GM21717 (cell line): ENCODE data around the gene HSPA4.
"Not testable (repeated sequence)": the region's sequence is repeated elsewhere in the genome, so short reads cannot be mapped to it uniquely, and the experiment has no call there.

Source experiments
- ATAC-seq: cut with Tn5 transposase; IDR thresholded peaks from one replicate; pipeline ENCODE4 v1.9.1; 2021; ENCODE audit warnings: mild to moderate bottlenecking, moderate library complexity; ENCODE audit not compliant: unreplicated experiment

The HSPA4 gene

DNA sequence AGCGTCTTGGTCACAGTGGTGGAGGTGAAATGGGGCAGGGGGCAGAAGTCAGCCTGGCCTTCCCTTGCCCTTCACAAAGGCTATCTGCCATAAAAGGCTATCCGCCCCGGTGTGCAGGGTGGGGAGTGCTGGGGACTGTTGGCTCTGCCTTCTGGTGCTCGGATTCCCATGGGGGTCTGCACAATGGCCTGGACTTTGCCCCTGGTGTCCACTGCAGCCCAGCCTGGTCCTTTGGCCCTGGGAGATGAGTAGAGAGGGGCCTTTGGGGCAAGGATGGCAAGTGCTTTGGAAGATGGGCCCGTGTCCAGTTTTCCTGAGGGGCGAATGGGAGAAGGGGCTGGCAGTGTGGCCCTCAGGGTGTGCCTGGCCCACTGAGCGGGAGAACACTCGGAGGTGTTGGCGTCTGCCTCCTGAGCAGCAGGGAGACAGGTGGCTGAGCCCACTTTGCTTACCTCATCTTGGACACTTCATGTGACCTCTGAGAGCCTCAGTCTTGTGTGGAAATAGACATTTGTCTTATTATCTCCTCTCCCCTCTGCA is 69.9 kb downstream of the HSPA4 start:
- ATAC-seq, result no peak

DNA sequence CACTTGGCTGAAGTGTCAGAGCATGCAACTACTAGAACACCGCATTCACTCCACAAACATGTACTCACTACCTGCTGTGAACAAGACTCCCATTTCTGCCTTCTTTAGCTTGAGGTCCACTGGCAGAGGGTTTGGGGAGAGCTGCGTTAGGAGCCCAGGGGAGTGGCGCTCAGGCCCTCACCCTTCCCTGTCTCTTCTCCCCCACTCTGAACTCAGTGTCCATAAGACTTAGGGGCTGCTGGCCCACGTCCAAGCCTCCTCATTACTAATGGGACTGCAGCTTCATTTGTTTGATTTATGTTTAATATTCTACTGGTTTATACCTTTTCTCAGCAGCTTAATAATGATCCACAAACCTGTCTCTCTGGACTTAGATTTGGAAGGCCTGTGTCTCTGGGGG is 70.9 kb downstream of the HSPA4 start:
- no peak for ATAC-seq

DNA sequence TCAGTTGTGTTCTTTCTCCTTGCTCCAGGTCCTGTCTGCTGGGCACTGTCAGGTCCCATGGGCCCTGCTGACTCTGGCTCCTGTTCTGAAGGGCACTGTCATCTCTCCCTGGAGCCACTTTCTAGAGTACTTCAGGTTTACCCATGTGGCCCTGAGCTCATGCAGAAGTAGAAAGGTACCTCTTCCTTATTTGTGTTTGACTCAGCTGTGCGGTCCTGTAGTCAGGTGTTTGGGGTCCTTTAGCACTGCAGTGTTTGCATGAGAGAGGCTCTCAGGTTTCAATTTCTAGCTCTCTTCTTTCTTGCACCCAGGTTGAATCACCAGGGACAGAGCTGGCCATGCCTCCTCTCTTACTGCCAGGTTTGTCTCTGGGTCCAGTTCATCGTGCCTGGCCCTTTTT is 71.5 kb downstream of the HSPA4 start:
- ATAC-seq, result peak; percentile 78

DNA sequence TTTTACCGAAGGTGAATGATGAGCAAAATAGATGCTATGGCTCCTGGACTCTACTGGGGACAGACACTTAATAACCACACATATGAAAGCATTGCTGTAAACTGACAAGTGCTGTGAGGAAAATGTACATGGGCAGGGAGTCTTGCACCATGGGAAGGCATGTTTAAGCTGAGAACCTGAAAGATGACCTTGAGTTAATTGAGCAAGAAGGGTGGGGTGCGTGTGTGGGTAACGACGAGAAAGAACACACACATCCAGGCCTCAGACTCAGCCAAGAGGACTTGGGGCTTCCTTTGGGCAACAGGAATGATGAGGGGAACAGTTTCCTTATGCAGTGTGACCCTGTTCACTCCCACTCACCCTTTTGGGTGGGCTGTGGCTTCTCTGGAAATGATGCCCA is 73.1 kb downstream of the HSPA4 start:
- ATAC-seq, result no peak

GRCh38 chr5:133128066-133128465 is 76.3 kb downstream of the HSPA4 start:
- ATAC-seq, result no peak

- ATAC-seq, result no peak
Measured at GRCh38 chr5:133129289-133129688, 77.5 kb downstream of the HSPA4 start.

GRCh38 chr5:133129950-133130349 is 78.1 kb downstream of the HSPA4 start:
- no peak for ATAC-seq

DNA sequence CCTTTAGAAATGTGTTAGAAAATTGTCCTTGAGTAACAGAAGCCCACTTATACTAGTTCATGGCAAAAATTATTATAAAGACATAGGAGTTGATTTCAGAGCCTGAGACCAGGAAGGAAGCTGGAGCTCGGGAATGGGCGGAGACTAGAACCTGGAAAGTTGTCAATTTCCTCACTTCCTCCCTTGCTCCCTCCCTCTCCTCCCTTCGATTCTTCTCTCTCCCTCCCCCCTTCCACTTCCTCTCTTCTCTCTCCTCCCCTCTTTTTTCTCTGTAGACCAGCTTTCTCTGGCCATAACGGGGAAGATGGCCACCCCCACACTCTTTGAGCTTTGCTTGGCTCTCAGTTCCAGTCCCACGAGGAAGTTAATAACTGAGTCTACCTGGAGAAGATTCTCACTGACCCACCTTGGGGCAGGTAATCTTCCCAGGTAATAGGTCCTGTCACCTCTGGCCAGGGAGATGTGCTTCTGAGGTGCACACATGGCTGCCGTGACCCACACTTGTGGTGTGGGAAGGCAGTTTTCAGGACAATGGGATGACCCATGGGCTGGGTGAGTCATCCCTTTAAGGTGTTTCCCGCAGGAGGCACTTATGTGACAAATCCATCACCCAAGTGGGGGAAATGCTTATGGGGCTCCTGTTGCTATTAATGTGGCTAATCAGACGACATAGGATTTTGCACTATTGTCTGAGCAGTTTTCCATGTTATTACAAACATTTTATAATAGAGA is 78.7 kb downstream of the HSPA4 start:
- no peak for ATAC-seq

GRCh38 chr5:133132717-133133116 is 80.9 kb downstream of the HSPA4 start:
- no peak for ATAC-seq

DNA sequence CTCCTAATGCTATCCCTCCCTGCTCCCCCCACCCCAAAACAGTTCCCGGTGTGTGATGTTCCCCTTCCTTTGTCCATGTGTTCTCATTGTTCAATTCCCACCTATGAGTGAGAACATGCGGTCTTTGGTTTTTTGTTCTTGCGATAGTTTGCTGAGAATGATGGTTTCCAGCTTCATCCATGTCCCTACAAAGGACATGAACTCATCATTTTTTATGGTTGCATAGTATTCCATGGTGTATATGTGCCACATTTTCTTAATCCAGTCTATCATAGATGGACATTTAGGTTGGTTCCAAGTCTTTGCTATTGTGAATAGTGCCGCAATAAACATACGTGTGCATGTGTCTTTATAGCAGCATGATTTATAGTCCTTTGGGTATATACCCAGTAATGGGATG is 81.4 kb downstream of the HSPA4 start:
- not testable (repeated sequence) for ATAC-seq

- not testable (repeated sequence) for ATAC-seq
Measured at GRCh38 chr5:133136890-133137289, 85.1 kb downstream of the HSPA4 start.

DNA sequence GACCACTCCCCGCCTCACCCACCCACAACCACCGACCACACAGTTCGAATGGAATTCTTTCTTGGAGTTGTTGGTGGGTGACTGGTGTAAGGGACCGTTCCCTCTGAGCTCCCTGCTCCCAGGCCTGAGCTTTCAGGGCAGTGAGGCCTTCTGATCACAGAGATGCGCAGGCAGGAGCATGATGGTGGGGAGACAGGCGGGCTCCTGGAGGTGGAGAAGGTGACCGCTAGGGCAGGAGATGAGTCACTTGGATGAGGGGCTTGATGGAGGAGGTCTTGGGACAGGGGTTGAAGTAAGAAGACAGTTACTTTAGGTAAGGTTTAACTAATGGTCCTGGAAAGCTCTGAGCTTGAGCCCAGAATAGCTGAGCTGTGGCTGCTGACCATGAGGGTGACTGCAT is 88.5 kb downstream of the HSPA4 start:
- ATAC-seq, result no peak

- ATAC-seq, result no peak
Measured at GRCh38 chr5:133141746-133142145, 89.9 kb downstream of the HSPA4 start.

DNA sequence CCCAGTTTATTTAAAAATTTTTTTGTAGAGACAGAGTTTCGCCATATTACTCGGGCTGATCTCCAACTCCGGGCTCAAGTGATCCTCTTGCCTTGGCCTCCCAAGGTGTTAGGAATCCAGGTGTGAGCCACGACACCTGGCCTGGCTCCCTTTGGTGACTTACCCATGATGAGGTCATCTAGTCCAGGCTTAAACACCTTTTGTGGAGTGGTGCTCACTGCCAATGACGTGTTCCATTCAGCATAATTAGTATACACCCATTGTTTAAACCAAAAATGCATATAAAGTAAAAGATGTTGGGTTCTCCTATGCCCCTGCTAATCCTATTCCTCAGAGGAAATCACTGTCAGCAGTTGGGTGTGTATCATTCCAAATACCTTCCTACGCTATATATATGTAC is 91.0 kb downstream of the HSPA4 start:
- ATAC-seq, result no peak

GRCh38 chr5:133144245-133144981 is 92.6 kb downstream of the HSPA4 start:
- no peak for ATAC-seq

- no peak for ATAC-seq
Measured at GRCh38 chr5:133145436-133146170, 93.8 kb downstream of the HSPA4 start.

- ATAC-seq, result no peak
Measured at GRCh38 chr5:133147411-133147810, 95.6 kb downstream of the HSPA4 start.

GRCh38 chr5:133147815-133148567 is 96.2 kb downstream of the HSPA4 start:
- ATAC-seq, result no peak

DNA sequence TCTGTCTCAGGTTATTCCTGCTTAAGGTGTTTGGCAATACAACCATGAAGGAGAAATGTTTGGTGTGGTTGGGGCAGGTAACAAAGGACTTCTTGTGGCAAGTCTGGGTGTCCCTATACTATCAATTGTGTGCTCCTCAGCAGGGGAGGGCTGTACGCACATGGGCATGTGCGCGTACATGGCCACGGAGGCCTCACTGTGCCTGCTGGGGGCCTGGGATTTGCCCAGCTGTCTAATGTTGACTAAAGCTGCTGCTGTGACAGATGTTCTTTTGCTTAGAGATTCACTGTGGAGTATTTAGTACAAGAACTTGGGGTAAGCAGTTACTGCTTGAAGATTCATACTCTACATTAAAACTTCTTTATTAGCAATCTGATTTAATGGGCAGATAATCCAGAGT is 97.5 kb downstream of the HSPA4 start:
- no peak for ATAC-seq

- no peak for ATAC-seq
Measured at GRCh38 chr5:133150909-133151544, 99.2 kb downstream of the HSPA4 start.
